GM18508 (cell line): ENCODE data around the gene SPRR2B.
"Not testable (repeated sequence)": the region's sequence is repeated elsewhere in the genome, so short reads cannot be mapped to it uniquely, and the experiment has no call there.

Experiments used
- ATAC-seq: cut with Tn5 transposase; IDR thresholded peaks from one replicate; pipeline ENCODE4 v1.9.1; 2021; ENCODE audit warnings: moderate number of reproducible peaks; ENCODE audit not compliant: insufficient read depth, unreplicated experiment

SPRR2B gene

GRCh38 chr1:153071511-153071910, at the start of gene SPRR2B:
TSS of gene SPRR2B (minus strand) at chr1:153071611. CDS start at chr1:153070839, 772 bp downstream.
- no peak for ATAC-seq

- no peak for ATAC-seq
These were observed 49.5 kb upstream of the SPRR2B start for GRCh38 chr1:153120945-153121344.

- no peak for ATAC-seq
These were observed 48.1 kb upstream of the SPRR2B start for GRCh38 chr1:153119491-153119971.

GRCh38 chr1:153115264-153115663, 43.9 kb upstream of the SPRR2B start:
- not testable (repeated sequence) for ATAC-seq

- no peak for ATAC-seq
These were observed 42.0 kb upstream of the SPRR2B start, which contains the start of gene SPRR2F for GRCh38 chr1:153113416-153113815. TSS of gene SPRR2F (minus strand) at chr1:153113516. CDS start at chr1:153112733, 783 bp downstream.

GRCh38 chr1:153112454-153112853, 41.0 kb upstream of the SPRR2B start:
- not testable (repeated sequence) for ATAC-seq

- no peak for ATAC-seq
These were observed 28.8 kb upstream of the SPRR2B start for GRCh38 chr1:153100245-153100644.

GRCh38 chr1:153099461-153100045, 28.1 kb upstream of the SPRR2B start:
- no peak for ATAC-seq

- no peak for ATAC-seq
These were observed 24.4 kb upstream of the SPRR2B start for GRCh38 chr1:153095764-153096163.

GRCh38 chr1:153094426-153094825, 23.0 kb upstream of the SPRR2B start, which contains the start of gene SPRR2E:
TSS of gene SPRR2E (minus strand) at chr1:153094526. CDS start at chr1:153093751, 775 bp downstream.
- ATAC-seq = no peak

- no peak for ATAC-seq
These were observed 16.2 kb upstream of the SPRR2B start for GRCh38 chr1:153087652-153088051.

- no peak for ATAC-seq
These were observed 10.3 kb upstream of the SPRR2B start for GRCh38 chr1:153081736-153082135.

GRCh38 chr1:153072806-153073726, 1.7 kb upstream of the SPRR2B start:
- ATAC-seq = no peak

GRCh38 chr1:153070243-153070642, 1.2 kb downstream of the SPRR2B start:
- no peak for ATAC-seq

- ATAC-seq = no peak
These were observed 12.3 kb downstream of the SPRR2B start for GRCh38 chr1:153058826-153059784.

GRCh38 chr1:153058154-153058553, 13.3 kb downstream of the SPRR2B start:
- no peak for ATAC-seq

GRCh38 chr1:153057375-153057774, 14.0 kb downstream of the SPRR2B start, which contains the start of gene SPRR2A:
TSS of gene SPRR2A (minus strand) at chr1:153057512. CDS start at chr1:153056735, 777 bp downstream.
- ATAC-seq = no peak

- ATAC-seq = not testable (repeated sequence)
These were observed 15.3 kb downstream of the SPRR2B start for GRCh38 chr1:153056111-153056510.

GRCh38 chr1:153049211-153049610, 22.2 kb downstream of the SPRR2B start:
- ATAC-seq = no peak
